ENCODE data around the gene PEX14.
A peak's percentile ranks its signal among the peaks of the same experiment; 100 is the strongest.

PEX14 gene

GRCh38 chr1:10621906-10622305 is 147.2 kb downstream of the PEX14 start:
- no peak for DNase-seq

GRCh38 chr1:10622910-10623685 is 148.3 kb downstream of the PEX14 start:
- no peak for DNase-seq

- no peak for DNase-seq
These were observed 149.0 kb downstream of the PEX14 start for GRCh38 chr1:10623686-10624145.

GRCh38 chr1:10624256-10625050 is 149.7 kb downstream of the PEX14 start:
- no peak for DNase-seq

DNA sequence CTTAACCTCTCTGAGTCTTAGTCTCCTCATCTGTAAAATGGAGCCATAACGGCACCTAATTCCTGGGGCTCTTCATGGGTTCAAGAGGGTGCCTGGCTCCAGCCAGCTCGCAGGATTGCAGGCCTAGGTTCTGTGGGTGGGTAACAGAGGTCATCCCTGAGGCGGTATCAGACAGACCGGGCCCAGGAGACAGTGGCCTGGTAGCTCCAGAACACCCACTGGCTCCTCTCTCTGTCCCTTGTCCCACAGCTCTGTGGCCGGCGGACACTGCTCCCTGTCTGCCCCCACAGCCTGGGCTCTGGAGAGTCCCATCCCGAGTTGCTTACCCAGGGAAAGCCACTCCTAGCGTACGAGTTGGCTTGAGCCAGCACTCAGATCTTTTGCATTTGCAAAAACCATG is 150.3 kb downstream of the PEX14 start:
- DNase-seq = no peak

GRCh38 chr1:10625554-10625953 is 150.8 kb downstream of the PEX14 start:
- peak; percentile 28 for DNase-seq

DNA sequence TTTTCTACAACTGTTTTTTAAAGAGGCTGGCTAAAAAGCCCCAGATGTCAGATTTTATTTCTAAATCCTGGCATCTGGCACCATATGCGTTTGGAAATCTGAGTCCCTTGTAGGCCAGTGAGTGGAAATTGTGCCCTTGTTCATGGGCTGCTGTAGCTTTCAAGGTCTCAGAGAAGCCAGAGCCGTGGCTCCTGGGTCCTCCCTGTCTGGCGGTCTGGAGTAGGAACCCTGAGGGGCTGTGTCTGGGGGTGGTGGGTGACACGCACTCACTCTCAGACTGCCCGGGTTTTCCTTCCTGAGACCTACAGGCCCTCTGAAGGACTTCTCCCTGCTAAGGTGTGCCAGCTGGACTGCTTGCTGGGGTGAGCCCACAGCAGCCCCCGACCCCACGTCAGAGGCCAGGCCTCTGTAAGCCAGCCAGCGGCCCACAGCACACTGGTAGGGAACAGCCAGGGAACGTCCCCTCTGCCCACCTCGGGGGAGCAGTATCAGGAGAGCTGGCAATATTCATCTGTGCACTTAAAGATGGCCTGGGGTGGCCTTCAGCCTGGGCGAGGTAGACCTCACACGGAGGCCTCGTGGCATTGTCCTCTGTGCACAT is 151.5 kb downstream of the PEX14 start:
- no peak for DNase-seq

DNA sequence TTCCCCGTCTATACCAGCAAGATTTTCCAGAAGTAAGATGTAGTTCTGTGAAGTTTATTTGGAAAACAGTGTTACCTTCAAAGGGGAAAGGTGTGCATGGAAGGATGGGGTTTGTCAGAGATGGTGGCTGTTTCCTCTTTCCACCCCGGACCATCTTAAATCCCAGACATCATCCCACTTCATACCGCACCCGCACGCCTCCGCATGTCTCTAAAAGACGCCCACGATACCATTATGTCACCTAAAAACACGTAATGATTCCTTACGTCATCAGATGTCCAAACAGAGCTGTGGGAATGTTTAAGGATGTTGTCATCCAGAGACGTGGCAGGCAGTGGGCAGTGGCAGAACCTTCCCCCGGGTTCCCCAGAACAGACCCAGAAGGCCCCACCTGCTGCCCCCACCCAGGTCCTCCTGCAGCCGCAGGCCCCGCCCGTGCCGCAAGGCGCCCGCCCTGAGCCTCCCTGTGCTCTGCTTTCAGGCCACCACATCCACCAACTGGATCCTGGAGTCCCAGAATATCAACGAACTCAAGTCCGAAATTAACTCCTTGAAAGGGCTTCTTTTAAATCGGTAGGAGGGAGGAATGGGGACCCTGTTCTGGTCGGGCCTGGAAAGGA is 152.2 kb downstream of the PEX14 start:
- DNase-seq = no peak

- DNase-seq = no peak
These were observed 153.9 kb downstream of the PEX14 start for GRCh38 chr1:10628685-10629084.

GRCh38 chr1:10629091-10629815 is 154.5 kb downstream of the PEX14 start:
- no peak for DNase-seq

DNA sequence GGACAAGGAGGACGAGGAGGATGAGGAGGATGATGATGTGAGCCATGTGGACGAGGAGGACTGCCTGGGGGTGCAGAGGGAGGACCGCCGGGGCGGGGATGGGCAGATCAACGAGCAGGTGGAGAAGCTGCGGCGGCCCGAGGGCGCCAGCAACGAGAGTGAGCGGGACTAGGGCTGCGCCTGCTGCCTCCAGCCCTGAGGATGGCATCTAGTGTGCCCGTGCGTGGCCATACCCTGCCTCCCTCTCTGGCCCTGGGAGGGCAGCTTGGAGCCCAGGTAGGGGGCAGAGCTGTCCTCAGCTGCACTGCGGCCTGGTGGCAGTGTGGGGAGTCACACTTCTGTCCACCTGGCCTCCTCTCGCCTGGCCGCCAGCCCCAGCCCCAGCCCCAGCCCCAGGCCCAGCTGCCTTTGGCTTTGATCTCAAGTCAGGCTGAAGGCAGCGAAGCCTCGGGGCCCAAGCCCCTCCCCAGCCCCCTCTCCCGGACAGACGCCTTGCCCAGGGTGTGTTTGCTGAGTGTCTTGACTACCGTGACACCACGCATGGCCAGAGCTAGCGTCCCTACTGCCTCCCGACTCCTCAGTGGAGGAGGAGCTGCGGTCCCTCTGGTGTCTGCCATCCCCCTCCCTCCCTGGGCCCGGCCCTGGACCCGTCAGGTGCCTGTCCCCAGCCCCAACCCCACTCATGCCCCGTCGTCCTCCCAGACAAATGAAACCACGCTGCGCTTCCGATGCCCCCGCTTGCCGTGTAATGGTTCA is 155.2 kb downstream of the PEX14 start:
- DNase-seq = no peak

GRCh38 chr1:10630661-10631120 is 155.9 kb downstream of the PEX14 start:
- DNase-seq = no peak

- no peak for DNase-seq
These were observed 156.5 kb downstream of the PEX14 start for GRCh38 chr1:10631121-10631810.

DNA sequence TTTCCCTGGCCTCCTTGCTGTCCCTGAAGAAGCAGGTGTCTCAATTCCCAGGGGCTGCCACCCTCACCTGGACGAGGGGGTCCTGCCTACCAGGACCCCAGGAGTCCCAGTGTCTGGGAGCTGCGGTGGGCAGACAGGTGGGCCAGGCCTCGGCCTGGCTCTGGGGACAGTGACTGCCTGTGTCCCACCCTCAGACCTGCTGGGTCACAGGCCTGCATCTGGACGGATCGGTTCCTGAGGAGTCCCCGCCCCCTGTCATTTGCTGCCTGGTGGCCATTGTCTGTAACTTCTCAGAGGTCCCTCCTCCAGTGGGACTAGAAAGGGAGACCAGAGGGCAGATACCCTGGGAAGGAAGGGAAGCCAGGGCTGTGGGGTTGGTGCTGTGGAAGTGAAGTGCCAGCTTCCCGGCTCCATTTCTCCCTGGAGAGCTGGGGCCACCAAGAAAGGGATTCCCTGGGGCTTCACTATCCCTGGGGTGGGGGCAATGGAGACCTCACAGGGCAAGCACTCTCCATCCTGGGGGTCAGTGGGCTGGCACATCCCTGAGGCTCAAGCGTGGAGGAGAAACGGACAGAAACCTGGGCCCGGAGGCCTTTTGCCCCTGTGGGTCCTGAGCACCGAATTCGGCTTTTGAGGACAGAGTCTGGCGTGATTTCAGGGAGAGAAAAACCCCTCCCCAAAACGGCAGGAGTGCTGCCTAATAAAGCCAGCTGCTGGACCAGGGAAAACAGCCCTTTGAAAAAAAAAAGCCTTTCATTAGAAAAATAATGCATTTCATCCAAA is 157.3 kb downstream of the PEX14 start:
- no peak for DNase-seq

GRCh38 chr1:10632691-10633090 is 157.9 kb downstream of the PEX14 start:
- DNase-seq = no peak

- no peak for DNase-seq
These were observed 158.7 kb downstream of the PEX14 start for GRCh38 chr1:10633416-10633815.

DNA sequence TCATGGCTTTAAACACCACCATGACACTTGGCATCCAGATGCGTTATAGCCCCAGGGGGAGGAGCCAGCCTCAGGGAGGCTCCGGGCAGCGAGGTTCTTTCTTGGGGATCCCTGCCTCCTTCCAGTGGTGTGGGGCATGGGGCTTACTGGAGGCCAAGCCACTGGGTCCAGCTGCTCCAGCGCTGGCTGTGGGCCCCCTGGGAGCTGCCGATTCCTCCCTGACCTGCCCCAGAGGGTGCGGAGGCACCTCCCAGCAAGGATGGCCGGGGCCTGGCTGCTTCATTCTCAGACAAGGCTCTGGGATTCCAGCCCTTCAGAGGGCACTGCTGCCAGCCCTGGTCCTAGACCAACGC is 159.3 kb downstream of the PEX14 start:
- DNase-seq = no peak

- DNase-seq = peak; percentile 18
These were observed 159.8 kb downstream of the PEX14 start for GRCh38 chr1:10634428-10635084.

DNA sequence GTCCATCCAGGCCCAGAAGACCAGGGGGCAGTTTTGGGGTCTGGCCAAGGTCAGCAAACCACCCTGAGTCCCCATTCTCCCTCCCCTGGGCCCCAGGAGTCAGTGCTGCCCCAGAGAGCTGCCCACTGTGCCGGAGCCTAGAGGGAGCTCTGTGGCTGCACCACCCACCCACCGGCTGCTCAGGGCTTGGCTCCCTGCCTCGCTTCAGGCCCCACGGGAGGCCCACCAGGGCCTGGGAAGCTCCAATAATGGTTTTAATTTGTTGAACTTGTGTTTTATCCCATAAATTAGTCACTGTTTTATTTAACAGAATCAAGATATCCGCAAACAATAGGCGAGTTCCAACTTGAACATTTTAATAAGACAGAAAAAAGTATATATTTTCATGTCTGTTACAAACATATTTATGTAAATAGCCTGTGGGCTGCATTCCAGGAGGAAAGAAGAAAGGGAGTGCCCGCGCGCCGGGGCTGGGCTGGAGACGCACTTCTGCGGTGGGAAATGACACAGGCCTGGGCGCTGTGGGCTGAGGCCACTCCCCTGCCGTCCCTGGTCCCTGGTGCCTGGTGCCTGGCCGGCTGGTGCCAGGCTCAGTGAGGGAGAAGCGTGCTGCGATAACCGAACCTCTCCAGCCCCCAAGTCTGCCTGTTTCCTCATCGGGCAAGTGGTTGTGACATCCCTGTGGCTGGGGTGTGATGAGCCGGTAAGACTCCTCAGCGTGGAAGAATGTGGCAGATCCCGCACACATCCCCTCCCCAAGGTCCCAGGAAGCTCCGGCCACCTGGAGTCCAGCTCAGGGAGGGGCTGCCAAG is 160.5 kb downstream of the PEX14 start:
- DNase-seq = peak; percentile 57

Data from fibroblast of skin of right biceps (primary cell).